Activated T-cell treated with anti-CD3 and anti-CD28 coated beads, Interleukin-2, amount 50 U/mL, for 48 hours (primary cell): ENCODE measurements around the gene KIF5C.
A peak's percentile ranks its signal among the peaks of the same experiment; 100 is the strongest.
"Not testable (repeated sequence)": the region's sequence is repeated elsewhere in the genome, so short reads cannot be mapped to it uniquely, and the experiment has no call there.

Experiments used
- DNase-seq, 2 experiments: peaks; one replicate each; pipeline ENCODE4 v3.0.0-alpha.2; 2020

KIF5C gene

DNA sequence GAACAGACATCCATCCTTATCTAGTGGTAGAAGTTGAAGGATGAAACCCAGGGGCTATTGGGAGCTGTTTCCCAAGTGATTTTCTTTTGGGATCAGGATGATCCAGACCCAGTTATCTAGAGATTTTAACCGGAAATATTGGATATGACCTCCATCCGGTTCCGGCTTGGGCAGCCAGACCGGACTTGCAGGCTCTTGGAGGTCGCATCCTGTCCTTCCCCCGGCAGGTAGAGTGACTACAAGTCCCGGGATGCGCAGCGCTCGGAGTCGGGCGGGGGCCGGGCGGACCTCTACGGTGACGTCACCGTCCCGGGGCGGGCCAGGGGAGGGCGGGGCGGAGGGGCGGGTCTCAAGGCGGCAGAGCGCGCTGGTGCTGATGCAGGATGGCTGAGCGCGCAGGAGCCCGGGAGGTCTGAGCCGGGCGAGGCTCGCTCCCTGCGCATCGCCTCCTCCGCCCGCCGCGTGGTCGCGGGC is at the start of gene KIF5C:
KIF5C (plus strand) TSS at position 360 of the 474 bp plus-strand sequence. CDS start 391 bp downstream, outside the sequence.
- peak; percentile 92 to 93 for DNase-seq

- no peak for DNase-seq
Measured at GRCh38 chr2:148826791-148827190, 48.2 kb upstream of the KIF5C start.

DNA sequence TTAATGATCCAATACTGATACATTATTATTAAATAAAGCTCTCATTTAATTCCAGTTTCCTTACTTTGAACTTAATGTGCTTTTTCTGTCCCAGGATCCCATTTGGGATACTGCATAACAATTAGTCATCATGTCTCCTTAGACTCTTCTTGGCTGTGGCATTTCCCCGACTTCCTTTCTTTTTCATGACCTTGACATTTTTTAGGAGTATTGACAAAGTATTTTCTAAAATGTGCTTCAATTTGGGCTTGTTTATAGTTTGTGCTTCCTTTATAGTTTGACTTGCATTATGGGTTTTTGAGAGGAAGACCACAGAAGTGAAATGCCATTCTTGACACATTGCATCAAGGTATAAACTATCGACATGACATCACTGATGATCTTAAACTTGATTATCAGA is 46.1 kb upstream of the KIF5C start:
- DNase-seq, result no peak

DNA sequence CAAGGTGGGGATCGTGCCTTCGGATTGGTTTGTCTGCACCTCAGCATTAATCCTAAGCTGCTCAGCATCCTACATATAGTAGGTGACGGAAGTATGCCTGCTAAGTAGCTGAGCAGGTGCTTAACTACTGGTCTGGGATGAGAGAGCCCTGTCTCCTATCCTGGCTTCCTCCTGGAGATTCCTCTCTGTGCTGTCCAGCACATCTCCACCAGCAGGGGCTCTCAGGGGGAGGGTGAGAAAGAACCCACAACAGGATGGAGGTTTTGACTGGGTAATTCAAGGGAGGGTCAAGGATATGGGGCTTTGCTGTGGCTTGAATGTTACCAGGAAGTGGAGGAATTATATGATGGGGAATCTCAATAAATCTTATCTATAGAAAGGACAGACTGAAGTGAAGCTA is 45.4 kb upstream of the KIF5C start:
- no peak for DNase-seq

DNA sequence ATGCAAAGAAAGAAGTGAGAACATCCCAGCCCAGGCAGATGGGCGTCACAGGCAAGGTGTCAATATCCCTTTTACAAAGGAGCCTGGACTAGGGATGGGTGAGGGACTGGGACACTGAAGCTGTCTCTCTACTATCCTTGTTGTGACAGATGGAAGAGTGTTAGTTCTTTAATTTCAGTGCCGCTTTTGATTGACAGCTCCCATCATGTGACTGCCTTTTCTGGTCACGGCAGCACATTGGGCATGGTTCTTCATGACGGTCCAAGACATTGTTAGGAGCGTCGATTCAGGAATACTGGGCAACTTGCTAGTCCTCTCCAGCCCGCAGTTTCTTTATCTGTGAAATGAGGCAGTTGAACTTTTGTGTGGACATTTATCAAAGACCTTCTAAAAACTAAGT is 42.4 kb upstream of the KIF5C start:
- DNase-seq, result no peak

DNA sequence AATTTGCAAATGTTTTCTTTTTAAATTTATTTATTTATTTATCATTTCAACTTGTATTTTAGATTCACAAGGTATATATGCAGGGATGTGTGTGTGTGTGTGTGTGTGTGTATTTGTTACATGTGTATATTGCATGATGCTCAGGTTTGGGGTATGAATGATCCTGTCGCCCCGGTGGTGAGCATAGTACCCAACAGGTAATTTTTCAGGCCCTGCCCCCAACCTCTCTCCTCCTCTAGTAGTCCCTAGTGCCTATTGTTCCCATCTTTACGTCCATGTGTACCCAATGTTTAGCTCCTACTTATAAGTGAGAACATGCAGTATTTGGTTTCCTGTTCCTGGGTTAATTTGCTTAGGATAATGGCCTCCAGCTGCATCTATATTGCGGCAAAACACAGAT is 33.0 kb upstream of the KIF5C start:
- no peak for DNase-seq

DNA sequence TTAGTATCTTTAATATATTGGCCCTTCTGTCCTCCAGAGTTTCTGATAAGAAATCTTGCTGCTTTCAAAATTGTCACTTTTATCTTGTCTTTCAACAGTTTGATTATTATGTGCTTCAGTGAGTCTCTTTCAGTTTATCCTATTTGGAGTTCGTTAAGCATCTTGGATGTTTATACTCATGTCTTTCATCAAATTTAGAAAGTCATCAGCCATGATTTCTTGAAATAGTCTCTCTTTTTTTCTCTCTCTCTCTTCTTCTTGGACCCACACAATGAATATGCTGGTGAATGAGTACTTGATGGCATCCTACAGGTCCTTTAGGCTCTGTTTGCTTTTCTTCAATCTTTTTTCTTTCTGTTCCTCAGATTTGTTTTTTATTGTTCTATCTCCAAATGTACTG is 26.9 kb upstream of the KIF5C start:
- DNase-seq, result no peak

- DNase-seq, result no peak
Measured at GRCh38 chr2:148853458-148853857, 21.6 kb upstream of the KIF5C start.

- no peak for DNase-seq
Measured at GRCh38 chr2:148860037-148860436, 15.0 kb upstream of the KIF5C start.

- DNase-seq, result no peak
Measured at GRCh38 chr2:148861367-148861766, 13.7 kb upstream of the KIF5C start.

DNA sequence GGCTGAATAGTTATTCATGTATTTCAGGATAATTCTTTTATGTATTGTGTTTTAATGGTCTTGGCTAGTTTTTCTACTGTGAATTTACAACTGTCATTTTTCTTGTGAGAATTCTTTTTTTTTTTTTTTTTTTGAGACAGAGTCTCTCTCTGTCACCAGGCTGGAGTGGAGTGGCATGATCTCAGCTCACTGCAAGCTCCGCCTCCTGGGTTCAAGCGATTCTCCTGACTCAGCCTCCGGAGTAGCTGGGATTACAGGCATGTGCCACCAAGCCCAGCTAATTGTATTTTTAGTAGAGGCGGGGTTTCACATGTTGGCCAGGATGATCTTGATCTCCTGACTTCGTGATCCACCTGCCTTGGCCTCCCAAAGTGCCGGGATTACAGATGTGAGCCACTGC is 12.5 kb upstream of the KIF5C start:
- not testable (repeated sequence) for DNase-seq

- DNase-seq, result no peak
Measured at GRCh38 chr2:148865512-148865911, 9.5 kb upstream of the KIF5C start.

DNA sequence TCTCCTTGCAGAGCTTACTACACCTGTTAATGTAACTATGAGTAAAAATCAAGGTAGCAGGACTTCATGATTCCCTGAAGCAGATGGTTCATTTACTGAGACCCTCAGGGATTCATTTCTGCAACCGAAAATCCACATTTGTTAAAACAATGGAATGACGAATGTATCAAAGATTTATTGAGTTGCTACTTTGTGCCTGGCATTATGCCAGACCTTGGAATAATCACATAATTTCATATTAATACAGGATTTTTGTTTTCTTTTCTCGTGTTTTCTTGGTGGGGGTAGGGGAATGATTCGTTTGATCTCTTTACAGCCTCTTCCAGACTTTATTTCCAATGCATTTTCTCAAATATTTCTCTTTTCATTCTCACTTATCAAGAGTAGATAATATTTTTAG is 8.9 kb upstream of the KIF5C start:
- DNase-seq, result no peak

GRCh38 chr2:148867079-148867769 is 7.8 kb upstream of the KIF5C start:
- DNase-seq, result no peak

- no peak for DNase-seq
Measured at GRCh38 chr2:148875387-148876051, 492 bp downstream of the KIF5C start.

- peak; percentile 41 to 49 for DNase-seq
Measured at GRCh38 chr2:148876202-148876594, 1.2 kb downstream of the KIF5C start.

DNA sequence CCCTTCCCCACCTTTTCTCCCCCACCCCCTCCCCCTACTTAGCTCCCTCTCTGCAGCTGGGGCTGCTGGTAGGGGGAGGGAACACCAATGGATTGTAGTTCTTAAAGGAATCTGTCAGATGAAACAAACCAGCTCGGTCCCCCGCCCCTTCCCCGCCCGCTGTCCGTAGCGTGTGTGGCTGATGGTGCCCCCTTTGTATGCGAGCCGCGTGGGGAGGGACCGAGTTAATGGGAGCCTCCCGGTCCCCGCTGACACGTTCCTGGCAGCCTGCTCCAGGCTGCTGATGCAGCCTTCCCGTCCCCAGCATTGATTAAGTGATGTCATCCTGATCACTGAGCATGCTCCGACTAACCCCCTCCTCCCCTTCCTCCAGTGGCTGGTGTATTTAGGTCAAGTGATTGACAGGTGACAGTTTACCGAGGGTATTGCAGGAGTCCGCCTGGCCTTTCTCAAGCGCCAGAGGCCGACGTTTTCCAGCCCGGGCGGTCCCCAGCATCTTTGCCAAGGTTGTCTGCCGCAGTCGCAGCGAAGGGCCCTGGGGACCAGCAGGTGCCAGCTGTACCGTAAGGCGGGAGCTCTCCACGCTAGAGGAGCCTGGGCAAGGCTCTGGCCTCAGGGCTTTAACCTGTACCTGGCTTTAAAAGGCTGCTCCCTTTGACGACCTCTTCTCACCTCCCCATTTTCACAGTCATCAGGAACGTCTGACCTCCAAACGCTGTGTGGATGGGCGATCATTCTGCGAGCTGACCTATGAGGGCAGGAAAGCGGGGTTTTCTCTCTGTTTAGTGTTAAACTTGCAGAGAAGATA is 1.8 kb downstream of the KIF5C start:
- DNase-seq, result peak; percentile 59 to 67

- no peak for DNase-seq
Measured at GRCh38 chr2:148877403-148877740, 2.3 kb downstream of the KIF5C start.

GRCh38 chr2:148880636-148881035 is 5.6 kb downstream of the KIF5C start:
- no peak for DNase-seq

DNA sequence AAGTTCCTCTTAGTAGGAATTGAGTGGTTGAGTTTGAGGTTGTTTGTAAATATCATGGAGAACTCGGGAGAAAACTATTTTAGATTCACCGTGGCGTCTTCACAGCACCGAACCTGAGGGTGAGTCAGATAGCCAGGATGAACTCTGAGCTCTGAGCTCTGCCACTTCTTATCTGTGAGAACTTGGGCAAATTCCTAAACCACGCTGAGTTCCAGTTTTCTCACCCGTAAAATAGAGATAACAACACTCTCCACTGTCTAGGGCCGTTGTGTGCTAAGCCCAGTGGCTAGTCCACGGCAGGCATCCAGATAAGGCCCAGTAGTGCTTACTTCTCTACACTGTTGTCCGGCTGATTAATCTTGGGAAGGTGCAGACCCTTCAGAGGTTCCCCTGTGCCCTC is 7.0 kb downstream of the KIF5C start:
- no peak for DNase-seq

DNA sequence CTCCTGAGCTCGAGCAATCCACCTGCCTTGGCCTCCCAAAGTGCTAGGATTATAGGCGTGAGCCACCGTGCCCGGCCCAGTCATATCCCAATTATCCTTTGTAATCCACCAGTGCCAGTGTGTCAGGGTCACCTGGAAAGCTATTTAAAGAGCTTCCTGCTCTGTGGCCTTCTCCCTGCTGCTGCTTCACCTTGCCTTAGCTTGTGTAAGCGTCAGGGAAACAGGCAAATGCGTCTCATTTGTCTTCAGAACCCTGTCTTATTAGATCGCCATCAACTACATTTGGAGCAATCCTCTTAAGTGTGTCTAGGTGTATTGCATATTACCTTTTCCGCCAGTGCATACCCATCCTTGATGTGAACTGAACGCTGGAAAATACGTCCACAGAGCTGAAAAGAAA is 10.2 kb downstream of the KIF5C start:
- no peak for DNase-seq

DNA sequence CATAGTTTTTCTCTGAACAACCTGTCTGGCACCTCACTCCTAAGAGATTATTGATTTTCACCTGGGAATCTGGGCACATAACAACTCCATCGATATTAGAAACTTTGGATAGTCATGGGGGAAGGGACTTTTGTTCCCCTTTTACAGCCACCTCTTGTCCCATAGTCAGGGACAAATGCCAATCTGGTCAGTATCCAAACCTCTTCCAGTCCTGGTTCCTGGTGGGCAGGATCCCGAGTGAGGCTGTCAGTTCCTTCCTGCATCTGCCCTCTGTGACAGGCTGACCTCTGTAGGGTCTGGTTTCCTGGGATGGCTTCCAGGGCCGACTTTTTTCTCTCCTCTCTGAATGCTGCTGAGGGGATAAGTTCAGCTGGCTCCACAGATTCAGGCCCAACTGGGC is 11.0 kb downstream of the KIF5C start:
- DNase-seq, result no peak

GRCh38 chr2:148887350-148888002 is 12.4 kb downstream of the KIF5C start:
- DNase-seq, result no peak
